ENCODE measurements around the gene FAIM.
"Not testable (repeated sequence)": the region's sequence is repeated elsewhere in the genome, so short reads cannot be mapped to it uniquely, and the experiment has no call there.

The FAIM gene, protein sequence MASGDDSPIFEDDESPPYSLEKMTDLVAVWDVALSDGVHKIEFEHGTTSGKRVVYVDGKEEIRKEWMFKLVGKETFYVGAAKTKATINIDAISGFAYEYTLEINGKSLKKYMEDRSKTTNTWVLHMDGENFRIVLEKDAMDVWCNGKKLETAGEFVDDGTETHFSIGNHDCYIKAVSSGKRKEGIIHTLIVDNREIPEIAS

DNA sequence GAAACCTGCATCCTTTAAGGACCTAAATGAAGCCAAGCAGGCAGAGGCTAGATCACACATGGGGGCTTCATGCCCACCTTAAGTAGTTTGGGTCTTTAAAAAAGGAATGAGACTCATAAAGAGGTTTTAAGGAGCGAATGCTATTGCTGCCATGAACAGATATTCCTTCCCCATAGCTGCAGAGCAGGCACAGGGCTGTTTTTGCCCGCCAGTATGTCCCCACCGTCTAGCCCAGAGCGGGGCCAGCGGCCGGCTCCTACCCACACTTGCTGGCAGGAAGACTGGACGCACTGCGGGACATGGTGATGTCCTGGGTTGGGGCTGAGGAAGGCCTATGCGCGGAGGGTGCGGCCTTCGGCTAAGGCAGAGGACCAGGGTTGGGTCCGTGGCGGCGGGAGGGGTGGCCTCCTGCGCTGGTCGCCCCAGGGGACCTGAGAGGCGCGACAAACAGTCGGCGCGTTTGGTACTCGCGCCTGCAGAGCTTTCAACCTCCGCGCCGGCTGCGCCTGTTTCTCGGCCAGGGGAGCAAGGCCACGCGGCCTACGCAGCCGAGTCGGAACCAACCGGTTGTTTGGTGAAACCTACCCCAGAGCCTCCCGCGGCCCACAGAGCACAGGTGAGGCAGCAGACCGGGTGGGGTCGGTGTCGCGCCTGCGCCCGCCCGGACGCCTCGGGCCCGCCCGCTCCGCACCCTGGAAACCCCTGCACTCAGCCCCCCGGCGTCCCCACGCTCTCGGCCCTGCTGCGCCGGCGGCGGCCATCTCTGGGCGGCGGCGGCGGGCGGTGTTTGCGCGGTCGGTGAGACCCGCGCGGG is at the start of gene FAIM:
Gene FAIM (plus strand): TSS at position 450 of the 814 bp plus-strand sequence. CDS start 10,956 bp downstream, outside the sequence.
- DNase-seq: peak; percentile 69

DNA sequence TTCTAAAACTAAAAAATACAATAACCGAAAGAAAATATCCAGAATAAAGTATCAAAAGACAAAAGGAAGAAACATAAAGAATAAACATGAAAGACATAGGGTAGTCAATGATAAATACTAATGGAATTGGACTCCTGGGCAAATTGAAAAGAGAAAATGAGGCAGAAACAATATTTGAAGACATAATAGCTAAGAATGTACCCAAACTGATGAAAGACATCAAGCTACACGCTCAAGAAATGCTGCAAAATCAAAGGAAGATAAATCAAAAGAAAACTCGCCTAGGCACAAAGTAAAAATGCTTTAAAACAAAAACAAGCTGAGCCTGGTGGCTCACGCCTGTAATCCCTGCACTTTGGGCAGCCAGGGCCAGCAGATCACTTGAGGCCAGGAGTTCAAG is 49.4 kb upstream of the FAIM start:
- DNase-seq: no peak

DNA sequence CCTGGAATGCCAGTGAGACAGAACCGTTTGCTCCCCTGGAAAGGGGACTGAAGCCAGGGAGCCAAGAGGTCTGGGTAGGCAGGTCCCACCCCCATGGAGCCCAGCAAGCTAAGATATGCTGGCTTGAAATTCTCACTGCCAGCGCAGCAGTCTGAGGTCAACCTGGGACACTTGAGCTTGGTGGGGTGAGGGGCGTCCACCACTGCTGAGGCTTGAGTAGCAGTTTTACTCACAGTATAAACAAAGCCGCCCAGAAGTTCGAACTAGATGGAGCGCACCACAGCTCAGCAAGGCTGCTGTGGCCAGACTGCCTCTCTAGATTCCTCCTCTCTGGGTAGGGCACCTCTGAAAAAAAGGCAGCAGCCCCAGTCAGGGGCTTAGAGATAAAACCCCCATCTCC is 48.1 kb upstream of the FAIM start:
- DNase-seq: no peak

DNA sequence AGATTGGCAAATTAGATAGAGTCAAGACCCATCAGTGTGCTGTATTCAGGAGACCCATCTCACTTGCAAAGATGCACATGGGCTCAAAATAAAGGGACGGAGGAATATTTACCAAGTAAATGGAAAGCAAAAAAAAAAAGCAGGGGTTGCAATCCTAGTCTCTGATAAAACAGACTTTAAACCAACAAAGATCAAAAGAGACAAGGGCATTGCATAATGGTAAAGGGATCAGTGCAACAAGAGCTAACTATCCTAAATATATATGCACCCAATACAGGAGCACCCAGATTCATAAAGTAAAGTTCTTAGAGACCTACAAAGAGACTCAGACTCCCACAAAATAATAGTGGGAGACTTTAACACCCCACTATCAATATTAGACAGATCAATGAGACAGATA is 45.7 kb upstream of the FAIM start:
- not testable (repeated sequence) for DNase-seq

DNA sequence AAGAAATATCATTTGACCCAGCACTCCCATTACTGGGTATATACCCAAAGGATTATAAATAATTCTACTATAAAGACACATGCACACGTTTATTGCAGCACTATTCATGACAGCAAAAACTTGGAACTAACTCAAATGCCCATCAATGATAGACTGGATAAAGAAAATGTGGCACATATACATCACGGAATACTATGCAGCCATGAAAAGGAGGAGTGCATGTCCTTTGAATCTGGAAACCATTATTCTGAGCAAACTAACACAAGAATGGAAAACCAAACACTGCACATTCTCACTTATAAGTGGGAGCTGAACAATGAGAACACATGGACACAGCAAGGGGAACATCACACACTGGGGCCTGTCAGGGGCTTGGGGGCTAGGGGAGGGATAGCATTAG is 42.3 kb upstream of the FAIM start:
- not testable (repeated sequence) for DNase-seq

DNA sequence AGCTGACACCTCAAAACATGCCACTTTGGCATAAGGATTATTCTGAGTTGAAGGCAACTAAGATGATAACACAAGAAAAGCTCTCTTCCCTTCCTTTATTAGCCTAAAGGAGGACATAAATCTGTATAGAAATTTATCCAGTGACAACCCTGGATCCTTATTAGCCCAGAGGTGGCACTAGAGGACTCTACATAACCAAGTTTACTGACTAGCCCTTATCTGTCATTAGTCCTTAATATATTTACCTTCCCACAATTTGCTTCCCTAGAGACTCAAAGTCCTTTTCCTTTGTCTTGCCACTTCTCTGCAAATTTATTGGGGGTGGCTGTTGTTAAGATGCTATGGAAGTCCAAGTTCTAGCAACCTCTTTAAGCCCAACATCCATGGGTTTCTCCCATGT is 41.2 kb upstream of the FAIM start:
- DNase-seq: no peak

DNA sequence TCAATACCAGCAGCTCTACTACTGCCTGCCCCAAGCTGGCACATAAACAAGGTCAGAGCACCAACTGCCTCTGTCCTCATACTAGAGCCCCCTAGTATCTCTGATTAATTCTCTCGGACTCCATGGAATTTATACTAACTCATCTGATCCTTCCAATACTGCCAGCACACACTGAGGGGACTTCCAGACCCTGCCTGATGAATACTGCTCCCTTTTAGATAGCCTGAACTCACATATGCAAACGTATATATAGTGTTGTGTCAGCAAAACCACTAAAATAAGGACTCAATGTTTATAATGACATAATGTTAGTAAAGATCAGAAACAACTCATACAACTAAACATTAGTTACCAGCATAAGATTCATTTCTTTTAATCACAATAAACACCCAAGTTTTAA is 39.5 kb upstream of the FAIM start:
- DNase-seq: no peak

DNA sequence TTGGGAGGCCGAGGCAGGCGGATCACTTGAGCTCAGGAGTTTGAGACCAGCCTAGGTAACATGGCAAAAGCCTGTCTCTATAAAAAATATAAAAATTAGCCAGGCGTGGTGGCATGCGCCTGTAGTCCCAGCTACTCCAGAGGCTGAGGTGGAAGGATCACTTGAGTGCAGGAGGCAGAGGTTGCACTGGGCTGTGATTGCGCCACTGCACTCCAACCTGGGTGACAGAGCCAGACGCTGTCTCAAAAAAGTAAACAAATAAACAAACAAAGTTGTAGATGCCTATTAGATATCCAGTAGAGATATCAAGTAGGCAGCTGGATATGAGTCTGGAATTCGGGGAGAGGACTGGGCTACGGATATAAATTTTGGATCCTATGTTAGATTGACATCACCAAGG is 38.9 kb upstream of the FAIM start:
- not testable (repeated sequence) for DNase-seq

DNA sequence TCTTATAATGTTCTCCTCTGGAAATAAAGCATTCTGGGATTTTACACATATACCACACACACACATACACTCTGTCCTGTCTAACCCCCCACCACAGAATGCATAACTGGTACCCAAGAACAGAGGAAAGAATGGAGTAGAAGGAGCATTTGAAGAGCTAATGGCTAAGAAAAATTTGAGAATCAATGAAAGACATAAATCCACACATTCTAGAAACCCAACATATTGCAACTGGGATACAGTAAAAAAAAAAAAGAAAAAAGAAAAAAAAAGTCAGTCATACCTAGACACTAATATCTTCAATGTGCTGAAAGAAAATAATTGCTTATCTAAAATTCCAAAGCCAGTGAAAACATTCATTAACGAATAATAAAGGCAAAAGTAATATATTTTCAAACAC is 35.4 kb upstream of the FAIM start:
- DNase-seq: no peak

DNA sequence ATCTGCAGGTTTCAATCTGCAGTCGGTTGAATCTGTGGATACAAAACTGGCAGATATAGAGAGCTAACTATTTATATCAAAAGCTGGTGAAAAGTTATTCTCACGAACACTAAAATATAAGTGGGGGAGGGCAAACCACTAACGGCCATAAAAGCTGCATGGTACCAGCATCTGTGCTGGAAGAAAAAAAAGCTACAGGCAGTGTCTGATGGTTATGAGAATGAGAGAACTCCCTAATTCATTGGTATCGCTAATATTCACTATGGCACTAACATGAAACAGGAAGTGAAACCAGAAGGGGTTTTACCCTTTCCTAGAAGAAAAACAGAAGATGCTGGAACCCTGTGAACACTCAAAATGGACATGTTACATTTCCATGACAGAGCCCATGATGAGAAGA is 30.4 kb upstream of the FAIM start:
- DNase-seq: no peak

DNA sequence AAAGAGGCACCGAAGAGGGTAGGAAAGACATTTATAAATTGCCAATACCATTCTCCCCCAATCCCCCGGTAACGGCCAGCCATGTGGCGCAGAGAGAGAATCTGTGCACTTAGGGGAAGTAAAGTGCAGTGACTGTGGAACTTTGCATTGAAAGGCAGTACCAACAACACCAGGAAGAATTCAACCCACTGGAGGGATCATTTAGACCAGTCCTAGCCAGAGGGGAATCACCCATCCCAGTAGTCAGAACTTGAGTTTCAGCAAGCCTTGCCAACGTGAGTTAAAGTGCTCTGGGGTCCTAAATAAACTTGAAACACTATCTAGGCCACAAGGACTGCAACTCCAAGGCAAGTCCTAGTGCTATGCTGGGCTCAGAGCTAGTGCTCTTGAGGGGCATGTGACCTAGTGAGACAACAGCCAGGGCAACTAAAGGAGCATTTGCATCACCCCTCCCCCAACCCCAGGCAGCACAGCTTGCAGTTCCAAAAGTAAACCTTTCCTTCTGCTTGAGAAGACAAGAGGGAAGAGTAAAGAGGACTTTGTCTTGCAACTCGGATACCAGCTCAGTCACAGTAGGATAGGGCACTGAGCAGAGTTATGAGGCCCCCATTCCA is 29.5 kb upstream of the FAIM start:
- no peak for DNase-seq

DNA sequence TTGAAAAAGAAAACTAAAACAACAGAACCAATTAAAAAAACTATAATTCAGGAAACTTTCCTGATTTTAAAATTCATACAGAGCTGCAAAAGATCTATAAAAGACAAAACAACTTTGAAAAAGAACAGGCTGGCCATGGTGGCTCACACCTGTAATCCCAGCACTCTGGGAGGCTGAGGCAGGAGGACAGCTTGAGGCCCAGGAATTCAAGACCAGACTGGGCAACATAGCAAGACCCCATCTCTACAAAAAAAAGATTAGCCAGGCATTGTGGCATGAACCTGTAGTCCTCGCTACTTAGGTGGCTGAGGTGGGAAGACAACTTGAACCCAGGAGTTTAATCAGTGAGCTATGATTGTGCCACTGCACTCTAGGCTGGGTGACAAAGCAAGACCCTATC is 21.2 kb upstream of the FAIM start:
- DNase-seq: no peak

DNA sequence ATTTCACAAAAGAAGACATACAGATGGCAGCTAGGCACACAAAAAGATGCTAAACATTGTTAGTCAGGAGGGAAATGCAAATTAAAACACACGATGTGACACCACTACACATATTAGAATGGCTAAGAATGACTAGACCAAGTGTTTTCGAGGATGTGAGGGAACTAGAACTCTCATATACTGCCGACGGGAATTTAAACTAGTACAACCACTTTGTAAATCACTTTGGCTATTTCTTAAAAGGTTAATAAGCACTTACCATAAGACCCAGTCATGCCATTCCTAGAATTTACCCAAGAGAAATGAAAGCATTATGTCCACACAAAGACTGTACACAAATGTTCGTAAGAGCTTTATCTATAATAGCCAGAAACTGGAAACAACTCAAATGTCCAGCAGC is 20.1 kb upstream of the FAIM start:
- no peak for DNase-seq

DNA sequence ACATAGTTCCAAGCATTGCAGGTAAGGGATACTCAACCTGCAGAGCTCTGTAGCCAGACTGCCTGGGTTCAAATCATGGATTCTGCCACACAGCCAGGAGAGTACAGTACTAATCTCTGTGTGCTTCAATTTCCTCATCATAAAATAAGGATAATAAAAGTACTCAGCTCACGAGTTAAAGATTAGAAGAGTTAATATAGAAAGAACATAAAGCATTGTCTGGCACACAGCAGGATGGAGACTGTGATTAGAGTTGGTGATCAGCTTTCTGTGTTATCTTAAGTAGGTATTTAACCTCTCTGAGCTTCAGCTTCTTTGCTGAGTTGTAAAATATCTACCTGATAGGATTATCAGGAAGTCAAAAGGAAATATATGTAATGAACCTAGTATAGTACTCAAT is 17.2 kb upstream of the FAIM start:
- no peak for DNase-seq

DNA sequence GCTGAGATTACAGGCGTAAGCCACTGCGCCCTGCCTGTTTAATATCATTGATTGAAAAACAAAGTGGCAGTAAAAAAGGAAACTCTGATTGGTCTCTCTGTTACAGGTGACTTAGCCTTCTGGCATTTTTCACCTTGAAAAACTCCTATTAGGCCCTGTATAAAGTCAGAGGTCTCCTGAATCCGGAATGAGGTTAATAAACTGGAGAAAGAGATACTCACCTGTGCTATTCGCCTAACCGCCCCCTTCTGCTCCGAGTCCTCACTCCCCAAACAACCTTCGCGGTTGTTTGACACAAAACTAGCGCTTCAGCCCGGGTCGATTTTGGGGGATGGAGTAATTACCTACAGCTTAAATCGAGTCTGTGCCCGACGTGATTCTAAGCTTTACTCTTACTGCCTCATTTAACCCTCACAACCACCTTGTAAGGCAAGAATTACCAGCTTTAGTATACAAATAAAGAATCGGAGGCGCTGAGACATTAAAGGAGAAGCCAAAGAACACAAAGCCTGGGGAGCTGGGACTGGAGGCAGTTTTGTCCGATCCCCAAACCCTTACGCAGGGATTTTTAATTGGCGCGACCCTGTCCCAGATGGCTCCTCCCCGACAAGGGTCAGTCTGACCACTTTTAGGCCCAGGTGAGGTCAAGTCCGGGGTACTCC is 15.0 kb upstream of the FAIM start:
- no peak for DNase-seq

DNA sequence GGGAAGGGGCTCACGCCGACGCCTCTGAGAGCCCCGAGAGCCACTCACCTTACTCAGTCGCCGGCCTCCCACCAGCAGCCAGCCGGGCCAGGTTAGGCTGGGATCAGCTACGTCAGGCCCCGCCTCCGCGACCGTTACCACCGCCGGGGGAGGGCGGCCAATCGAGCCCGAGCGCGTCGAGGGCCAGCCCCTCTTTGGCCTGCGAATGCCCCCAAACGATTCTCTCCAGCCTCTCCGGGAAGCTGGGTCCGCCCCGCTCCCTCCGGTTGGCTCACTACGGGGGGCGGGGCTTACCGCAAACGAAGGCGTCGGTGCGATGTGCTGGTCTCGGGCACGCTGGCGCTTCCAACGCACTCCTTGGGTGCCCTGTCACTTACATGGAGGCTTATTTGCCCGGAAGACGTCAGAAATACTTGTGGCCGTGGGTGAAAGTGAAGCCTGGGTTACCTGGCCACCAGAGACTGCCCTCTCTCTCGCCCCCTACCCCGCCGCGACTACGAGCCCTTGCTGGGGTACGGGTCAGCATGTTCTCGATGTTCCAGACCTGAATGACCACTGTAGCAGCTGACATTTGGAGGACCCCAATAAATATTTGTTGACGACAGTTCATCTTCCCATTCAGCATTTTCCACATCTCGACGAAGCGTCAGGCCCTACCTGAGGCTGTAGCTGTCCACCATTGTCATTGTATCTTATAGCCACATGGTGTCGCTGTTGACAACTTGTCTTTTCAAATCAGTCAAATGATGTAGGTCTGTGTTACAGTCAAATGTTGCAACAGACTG is 14.2 kb upstream of the FAIM start, which contains the start of gene CEP70:
Gene CEP70 (minus strand): TSS at position 111 of the 785 bp plus-strand sequence. CDS start 21,333 bp downstream, outside the sequence.
- peak; percentile 91 for DNase-seq

DNA sequence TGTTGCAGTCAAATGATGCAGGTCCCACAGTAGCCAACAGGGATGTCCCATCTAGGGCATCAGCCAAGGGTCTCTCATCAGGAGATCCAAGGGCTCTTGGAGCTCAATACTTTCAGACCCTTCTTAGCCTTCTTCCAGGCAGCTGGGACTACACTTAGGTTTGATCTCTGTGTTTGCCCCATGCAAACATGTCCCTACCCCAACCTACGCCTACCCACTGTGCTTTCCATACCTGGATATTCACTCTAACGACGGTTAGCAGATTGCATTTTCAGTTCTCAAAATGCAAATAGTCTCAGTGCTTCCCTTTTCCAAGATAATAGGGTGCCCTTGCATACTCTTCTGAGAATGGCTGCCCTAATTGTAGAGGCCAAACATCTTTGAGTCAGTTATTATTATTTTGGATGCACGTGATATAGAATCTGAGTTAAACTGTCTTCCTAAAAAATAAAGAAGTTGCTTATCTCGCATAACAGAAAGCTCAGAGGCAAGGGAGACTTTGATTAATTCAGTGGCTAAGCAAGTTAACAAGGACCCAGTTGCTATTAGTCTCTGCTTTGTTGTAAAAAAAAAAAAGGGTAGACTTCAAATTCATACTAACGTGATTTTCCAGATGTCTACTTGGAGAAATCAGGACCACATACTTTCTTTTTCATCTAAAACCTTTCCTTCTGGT is 13.5 kb upstream of the FAIM start:
- no peak for DNase-seq

DNA sequence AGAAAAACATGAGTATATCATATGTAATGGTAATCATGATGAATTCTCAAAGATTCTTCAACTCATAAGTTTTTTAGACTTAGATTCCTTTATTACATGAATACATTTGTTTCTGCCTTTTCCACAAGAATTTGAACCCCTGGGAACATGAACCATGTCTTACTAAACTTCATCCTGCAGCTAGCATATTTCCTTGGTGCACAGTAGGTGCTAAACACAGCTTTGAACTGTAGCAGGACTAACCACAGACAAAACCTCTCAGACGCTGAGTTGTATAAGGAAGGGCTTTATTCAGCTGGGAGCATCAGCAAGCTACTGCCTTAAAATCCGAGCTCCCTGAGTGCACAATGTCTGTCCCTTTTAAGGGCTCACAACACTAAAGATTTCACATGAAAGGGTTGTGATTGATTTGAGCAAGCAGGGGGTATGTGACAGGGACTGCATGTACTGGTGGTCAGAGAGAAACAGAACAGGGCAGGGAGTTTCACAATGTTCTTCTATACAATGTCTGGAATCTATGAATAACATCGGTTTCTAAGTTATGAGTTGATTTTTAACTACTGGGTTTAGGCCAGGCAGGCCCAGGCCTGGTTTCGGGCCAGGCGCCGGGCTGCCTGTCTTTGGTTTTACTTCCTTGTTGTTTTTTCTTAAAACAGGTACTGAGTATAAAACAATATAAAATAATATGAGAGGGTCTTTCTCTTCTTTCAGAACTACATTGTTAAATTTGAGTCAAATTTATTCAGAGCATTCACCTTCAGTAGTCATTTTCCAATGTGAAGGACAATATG is 11.2 kb upstream of the FAIM start:
- DNase-seq: not testable (repeated sequence)

DNA sequence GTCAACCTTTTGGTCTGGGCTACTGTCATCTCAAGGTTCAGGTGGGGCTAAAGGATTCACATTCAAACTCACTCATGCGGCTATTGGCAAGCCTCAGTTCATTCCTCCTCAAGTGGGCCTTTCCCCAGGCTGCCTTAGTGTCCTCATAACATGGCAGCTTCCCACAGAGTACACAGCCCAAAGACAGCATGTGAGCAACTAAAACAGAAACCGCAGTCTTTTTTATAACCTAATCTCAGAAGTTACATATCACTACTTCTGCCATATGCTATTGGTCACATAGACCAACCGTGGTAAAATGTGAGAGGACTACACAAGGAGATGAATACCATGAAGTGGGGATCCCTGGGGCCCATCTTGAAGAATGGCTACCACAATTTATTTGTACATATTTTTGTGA is 10.0 kb upstream of the FAIM start:
- no peak for DNase-seq

DNA sequence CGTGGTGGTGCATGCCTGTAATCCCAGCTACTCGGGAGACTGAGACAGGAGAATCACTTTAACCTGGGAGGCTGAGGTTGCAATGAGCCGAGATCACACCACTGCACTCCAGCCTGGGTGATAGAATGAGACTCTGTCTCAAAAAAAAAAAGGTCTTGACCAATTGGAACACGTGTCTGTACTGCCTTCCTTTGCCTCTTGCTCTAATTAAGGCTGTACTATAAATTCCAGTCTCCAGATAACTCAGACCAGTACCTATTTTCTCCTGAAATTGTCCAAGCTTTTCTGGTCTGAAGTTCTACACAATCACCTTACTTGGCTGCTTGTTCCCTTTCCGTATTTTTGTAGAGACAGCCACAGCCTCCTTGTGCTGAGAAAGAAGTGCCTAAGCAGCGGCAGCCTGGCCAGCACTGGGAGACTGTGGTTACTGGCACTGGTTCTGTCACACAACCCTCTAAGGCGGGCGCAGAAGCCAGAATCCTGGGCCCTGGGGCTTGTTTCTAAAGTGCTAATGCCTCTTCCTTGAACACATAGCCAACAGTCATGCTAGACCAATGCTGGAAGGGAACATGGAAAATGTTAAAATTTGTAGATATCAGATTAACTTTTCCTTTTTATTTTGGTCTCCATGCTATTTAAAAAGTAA is 8.3 kb upstream of the FAIM start:
- no peak for DNase-seq

DNA sequence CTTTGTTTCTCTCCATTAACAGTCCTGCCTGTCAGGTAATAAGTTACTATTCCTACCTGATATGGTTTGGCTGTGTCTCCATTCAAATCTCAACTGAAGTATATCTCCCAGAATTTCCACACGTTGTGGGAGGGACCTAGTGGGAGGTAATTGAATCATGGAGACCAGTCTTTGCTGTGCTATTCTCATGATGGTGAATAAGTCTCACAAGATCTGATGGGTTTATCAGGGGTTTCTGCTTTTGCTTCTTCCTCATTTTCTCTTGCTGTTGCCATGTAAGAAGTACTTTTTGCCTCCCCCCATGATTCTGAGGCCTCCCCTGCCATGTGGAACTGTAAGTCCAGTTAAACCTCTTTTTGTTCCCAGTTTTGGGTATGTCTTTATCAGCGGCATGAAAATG is 6.9 kb upstream of the FAIM start:
- not testable (repeated sequence) for DNase-seq

All from activated CD8-positive, alpha-beta memory T cell treated with anti-CD3 and anti-CD28 coated beads, Interleukin-2, amount 50 U/mL, for 4 hours (primary cell).